Limb (tissue), 2 donors: ENCODE results near the gene ITPKB.
"Not testable (repeated sequence)": the region's sequence is repeated elsewhere in the genome, so short reads cannot be mapped to it uniquely, and the experiment has no call there.

Source experiments
- DNase-seq, 2 donors: peaks; one replicate each; pipeline ENCODE4 v3.0.0-alpha.2; 2016; ENCODE audit errors: extremely low spot score in 2 of 2

The ITPKB gene

DNA sequence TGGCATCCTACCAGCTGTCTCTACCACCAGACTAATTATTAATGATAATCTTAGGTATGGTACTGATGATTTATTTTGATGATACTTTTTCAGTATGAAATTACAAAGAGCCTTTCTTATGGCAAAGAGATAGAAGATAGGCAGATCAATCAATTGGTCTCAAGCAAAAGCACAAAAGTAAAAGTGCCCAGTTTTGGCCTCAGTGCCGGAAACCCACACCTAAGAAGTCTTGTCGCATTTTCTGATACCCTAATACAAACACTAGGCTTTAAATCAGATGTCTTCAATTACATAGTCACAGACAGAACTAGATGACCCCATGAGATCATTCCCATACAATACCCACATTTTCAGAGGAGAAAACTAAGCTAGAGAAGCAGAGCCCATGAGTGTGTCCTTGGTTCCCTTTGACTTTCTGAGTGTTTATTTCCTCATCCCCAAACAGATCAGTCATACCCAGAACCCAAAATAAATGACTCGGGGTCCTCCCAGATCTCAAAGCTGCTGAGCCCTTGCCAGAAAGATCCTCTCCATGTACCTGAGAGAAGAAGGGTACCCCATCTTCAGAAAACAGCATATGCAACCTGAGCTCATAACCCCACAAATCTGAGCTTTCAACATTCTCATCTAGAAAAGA is 7.7 kb downstream of the ITPKB start:
- DNase-seq = no peak

DNA sequence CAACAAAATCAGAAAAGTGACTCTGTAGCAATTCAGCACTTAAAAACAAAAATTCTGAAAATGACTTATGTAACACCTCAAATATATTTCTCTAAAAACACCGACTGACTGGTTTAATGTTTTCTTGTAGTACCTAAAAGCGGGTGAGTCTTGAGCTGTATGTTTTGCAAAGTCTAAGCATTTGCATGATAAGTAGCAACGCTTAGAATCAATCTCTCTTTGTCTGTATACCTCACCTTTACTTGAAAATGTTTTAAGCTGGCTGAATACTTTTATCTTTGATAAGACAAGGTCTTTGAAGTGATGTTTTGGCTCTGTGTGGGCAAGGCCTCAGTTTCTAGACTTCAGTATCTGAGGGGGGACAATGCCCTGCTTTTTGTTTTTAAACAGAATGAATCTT is 8.2 kb downstream of the ITPKB start:
- DNase-seq = no peak

DNA sequence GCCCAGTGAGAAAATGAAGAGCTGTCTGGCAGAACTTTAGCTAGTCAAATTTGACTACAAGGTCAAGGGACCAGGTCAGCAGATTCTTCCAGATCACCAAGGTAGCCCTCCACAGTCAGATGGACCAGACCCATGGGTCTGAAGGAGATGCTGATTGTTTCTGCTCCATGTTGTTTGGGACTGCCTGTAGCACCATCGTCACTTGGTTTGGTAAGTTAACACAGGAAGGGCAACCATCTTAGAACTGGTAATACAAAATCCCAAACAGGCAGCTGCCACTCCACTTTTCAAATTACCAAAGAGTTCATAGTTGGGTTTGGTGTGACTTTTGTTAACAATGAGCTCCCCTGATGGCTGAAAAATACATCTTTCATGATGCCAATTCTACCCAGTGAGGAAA is 9.0 kb downstream of the ITPKB start:
- no peak for DNase-seq

DNA sequence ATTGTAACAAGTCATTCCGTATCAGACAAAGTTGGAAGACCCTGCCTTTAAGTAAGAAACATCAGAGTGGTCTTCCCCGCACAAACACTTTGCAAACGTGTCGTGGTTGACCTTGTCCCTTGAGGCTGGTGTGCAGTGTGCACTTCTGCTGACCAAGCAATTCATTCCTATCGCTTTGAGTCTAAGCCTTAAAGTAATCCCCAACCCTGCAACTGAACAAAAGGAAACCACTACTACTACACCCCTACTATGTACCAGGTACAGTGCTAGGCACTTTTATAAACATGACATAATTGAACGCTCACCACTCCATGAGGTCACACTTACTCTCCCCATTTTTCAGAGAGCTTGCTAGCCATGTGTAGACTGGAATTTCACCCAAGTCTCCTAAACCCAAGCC is 10.6 kb downstream of the ITPKB start:
- DNase-seq = no peak

GRCh38 chr1:226725897-226726267 is 13.2 kb downstream of the ITPKB start:
- no peak for DNase-seq

DNA sequence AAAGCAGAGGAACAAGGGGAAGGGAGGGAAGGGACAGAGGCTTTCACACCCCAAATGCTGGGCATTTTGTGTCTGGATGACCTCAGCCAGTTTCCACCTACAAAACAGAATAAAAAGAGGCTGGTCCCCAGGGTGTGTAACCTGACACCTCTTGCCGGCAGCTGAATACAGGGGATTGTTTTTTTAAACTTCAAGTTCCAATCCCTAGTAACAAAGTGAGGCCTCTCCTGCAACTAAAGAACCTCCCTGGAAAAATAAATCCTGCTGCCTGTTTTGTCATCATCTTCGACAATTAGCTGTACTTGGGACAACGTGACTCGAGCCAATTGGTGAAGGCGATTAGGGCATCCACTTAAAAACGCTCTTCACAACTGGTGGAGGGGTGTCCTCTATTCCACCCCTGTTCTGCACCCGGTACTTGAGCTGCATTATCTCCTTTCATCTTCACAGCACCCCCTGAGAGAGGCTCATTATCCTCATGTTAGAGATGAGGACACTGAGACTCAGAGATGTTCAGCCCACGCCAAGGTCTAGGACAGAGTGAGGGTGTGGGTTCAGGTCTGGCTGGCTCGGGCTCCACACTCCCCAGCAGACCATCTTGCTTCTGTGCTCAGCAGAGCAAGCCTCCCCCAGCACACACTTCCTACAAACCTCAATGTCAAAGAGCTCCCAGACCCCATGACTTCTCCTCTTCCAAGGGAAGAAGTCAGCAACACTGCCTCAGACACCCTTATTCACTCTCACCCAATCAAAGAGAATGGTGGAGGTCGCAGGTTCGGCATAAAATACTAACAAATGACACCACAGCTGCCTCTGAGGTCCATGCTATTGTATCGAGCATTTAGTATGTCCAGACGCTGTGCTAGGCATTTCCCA is 15.2 kb downstream of the ITPKB start:
- peak; percentile 61 to 73 for DNase-seq

DNA sequence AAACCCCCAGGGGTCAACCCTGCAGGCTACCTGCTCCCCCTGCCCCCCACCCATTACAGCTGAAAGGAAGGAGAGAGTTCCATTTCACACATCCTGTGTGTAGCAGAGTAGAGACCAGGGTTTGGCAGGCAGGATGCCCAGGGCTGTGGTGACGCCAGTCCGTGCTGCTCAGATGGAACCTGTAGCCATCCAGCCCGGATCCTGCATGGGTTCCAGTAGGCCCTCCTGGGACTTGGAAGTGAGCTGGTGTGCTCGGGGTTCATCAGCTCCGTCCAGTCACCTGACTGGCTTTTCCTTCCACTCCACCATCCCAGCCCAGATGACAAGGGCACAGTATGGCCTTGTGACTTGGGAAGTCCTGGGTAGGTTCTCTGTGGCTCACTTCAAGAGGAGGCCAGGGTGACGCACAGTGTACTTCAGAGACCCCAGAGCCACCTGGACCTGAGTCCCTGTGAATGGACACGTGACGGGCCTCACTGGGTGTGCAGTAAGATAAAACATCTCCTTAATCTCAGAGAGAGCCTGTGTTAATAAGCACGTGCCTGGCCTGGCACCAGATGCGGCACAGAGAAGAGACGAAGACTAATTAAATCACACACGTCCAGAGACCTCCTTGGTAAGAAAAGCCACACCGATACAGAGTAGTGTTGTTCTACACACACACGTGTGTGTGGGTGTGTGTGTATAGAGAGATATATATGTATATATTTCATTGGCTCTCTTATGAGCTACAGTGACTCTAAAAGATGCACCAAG is 16.0 kb downstream of the ITPKB start:
- no peak for DNase-seq

DNA sequence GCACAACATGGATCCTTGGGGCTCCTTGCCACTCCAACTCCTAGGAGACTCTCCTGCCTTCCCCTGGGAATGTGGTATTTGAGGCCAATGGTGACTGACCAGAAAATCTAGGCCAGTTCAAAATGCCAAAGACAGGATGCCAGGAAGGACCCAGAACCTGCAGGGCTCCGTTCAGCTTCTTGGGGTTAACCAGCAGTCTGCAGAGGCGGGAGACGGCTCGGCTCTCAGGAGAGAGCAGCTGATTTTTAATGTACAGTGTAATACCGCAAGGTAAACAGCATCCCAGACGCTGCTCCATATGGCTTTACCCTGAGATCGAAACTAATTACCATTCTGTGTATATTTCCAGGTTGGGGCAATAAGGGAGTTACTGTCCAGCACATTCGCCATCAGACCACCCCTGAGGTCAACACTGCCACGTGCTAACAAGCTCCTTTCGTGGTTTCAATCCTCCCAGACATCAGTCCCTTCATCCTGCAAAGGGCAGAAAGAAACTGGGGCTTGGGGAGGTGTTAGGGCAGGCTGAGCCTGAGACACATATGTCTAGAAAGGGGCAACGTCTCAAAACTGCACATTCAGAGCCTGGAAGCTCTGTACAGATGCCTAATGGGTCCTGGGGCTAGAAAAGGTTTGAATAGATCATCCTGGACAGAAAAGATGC is 16.7 kb downstream of the ITPKB start:
- DNase-seq = no peak

- DNase-seq = not testable (repeated sequence)
Measured at GRCh38 chr1:226720574-226720973, 18.5 kb downstream of the ITPKB start.

- DNase-seq = no peak
Measured at GRCh38 chr1:226719596-226720387, 19.3 kb downstream of the ITPKB start.

- no peak for DNase-seq
Measured at GRCh38 chr1:226717256-226717909, 21.7 kb downstream of the ITPKB start.

DNA sequence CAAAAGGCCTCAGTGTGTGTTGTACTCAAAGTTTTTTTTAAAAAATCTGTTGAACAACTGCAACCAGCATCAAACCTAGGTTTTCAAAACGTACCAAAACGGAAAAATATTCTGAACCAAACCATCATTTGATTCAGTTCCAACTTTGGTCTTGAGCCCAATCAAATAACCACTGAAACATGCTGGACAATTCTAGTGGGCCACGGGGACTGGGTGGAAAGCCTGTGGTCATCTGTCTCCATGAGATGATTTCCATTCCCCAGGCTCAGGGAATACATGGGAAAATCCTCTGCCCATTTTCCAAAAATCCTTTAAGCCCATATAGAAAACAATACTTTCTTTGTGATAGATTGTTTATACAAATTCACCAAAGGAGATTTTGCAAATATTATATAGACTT is 22.5 kb downstream of the ITPKB start:
- DNase-seq = no peak

GRCh38 chr1:226714148-226714547 is 24.9 kb downstream of the ITPKB start:
- DNase-seq = no peak

DNA sequence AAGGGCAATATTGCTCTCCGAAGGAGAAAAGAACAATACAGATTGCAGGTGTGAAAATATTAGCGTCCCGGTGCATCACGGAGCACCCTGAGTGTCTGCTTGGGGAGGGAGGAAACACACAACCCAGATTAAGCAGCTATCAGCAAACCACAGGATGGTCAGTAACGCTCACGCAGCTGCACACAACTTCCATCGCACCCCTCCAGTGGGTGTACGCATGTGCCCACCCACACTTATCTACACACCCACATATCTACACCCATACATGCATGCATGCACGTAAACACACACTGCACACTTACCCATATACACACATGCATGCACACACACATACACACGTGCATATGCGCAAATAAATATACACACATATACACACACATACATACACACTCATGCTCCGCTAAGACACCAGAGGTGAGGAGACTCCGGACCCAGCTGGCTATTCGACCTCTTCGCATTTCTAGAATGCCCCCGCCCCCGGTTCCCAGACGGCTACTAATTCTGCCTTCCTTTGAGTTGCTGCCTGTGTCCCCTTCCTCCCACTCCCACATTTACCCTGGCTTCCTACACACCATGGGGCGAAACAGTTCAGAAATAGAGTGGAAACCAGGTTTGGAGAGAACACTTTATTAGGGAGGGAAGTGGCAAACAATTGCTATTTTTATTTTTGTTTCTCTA is 26.2 kb downstream of the ITPKB start:
- no peak for DNase-seq

GRCh38 chr1:226711976-226712741 is 26.9 kb downstream of the ITPKB start:
- DNase-seq = no peak

DNA sequence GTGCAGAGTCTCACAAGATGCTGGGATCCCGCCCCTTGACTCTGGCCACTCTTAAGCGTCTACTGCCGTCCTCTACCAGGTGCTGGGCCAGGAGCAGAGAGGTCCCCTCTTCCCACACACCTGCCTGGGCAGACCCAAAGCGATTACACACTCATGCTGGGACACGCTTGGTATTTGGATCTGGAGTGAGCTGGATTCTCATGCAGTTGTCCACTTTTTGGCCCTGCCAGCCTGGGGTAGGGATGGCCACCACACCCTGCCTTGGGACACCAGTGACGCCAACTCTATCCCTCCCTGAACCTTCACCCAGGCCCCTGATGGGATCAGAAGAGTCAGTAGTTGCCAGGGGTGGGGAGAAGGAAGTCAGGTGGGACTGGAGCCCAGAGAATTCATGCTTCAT is 28.6 kb downstream of the ITPKB start:
- DNase-seq = no peak

DNA sequence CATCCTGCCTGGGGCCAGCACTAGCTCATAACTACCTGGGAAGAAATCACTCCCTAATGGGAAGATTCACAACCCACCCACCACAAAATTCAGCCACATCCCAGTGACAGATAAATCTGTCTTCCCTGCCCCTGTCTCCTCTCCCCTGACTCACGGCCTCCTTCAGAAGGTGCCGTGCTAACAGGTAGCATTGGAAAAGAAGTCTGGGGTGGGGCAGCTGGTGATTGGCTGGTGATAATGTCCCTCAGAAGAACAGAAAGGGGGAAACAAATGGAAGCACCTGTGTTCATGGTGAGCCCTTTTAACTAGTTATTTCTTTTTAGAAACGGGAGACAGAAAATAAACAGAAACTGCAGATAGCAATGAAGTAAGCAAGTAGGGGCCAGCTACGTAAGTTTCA is 29.1 kb downstream of the ITPKB start:
- DNase-seq = no peak

- DNase-seq = no peak
Measured at GRCh38 chr1:226708967-226709396, 30.1 kb downstream of the ITPKB start.

- DNase-seq = no peak
Measured at GRCh38 chr1:226708342-226708780, 30.7 kb downstream of the ITPKB start.
